ENCODE results near the gene TJAP1. TPM values are rescaled to one million over a fixed set of nuclear protein-coding genes. Genes with fewer than 3 reads are reported as not detected.

The TJAP1 gene
- total and polyA plus RNA-seq, 2 of the 8 experiments (the other 6 are each of a cell fraction or from before 2014, with no cell fraction given) = 30.7 to 40.4 TPM

DNA sequence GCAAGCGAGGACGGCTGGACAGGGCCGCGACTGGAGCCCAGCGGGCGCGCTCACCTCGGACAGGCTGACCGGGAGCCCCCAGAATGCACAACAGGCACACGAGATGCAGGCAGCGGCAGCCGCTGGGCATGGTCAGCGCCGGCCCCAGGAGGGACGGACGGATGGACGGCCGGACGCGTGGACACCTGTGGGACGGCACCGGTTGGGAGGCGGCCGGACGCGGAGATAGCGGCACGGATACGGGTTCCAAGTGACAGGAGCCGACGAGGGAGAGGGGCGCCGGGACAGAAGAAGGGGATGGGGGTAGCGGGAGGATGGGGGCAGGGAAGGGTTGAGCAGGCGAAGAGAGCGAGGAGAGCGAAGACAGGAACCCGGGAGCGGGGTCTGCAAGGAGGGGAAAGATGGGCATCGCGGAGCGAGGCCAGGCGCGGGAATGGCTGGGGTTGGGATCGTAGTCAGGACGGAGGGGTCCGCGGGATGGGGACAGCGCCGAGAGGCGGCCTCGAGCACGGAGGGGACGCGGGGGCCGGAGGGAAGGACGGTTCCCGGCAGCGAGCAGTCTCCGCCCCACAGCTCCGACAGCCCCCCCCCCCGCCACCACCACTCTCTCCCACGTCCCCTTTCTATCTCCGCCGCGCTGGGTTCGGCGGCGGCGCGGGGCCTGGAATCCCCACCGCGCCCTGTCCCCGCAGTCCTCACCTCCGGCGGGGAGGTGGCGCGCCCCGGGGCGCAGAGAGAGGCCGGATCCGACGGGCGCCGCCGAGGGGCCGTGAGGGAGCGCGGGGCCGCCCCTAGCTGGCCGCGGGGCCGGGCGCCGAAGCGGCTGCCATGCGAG lies 22.5 kb upstream of the TJAP1 start (continued):
- TF ChIP-seq GABPA (IDR thresholded peaks at IDR 0.05; ENCODE audit: borderline replicate concordance, insufficient read depth, low read length) = no peak
- TF ChIP-seq PHF8 (conservative IDR thresholded peaks at IDR 0.05; ENCODE audit: low read depth, low read length) = no peak
- TF ChIP-seq SP2 (IDR thresholded peaks at IDR 0.05; ENCODE audit: low read length) = no peak
- TF ChIP-seq CREB1 (IDR thresholded peaks at IDR 0.05) = peak; percentile 12; the same call in 1 of the 2 replicates
- TF ChIP-seq CHD1 (IDR thresholded peaks at IDR 0.05; ENCODE audit: low read depth, low read length) = no peak
- peak; percentile 35 for TF ChIP-seq EZH2 (IDR thresholded peaks at IDR 0.05; ENCODE audit: low read depth, low read length, severe bottlenecking)
- no peak for TF ChIP-seq SP4 (IDR thresholded peaks at IDR 0.05; ENCODE audit: low read length)
- TF ChIP-seq, protein P1, sequence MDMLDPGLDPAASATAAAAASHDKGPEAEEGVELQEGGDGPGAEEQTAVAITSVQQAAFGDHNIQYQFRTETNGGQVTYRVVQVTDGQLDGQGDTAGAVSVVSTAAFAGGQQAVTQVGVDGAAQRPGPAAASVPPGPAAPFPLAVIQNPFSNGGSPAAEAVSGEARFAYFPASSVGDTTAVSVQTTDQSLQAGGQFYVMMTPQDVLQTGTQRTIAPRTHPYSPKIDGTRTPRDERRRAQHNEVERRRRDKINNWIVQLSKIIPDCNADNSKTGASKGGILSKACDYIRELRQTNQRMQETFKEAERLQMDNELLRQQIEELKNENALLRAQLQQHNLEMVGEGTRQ (IDR thresholded peaks at IDR 0.05; ENCODE audit: low read length) = no peak
- TF ChIP-seq NRF1 (IDR thresholded peaks at IDR 0.05; ENCODE audit: low read depth, low read length) = no peak
- TF ChIP-seq KDM4A (IDR thresholded peaks at IDR 0.05; ENCODE audit: low read depth, low read length, severe bottlenecking) = peak; percentile 66

Data from H1 (cell line).